Measurements from ENCODE around the gene ELK3. TPM values are rescaled to one million over a fixed set of nuclear protein-coding genes. Genes with fewer than 3 reads are reported as not detected.

The ELK3 gene
- polyA plus RNA-seq, 1 experiment, result 20.9 TPM

- H3K27me3 ChIP-seq (ENCODE audit: control insufficient read depth, insufficient read depth, low read length), result no peaks in the 10 kb centered on the region
- ChIA-PET POLR2A (no interaction called here), CTCF (interaction anchor here (1.0 kb wide), 1 partner anchor 69 kb away, joined by 4 read pairs; no protein-coding TSS in a partner anchor)
- no peak for DNase-seq (ENCODE audit: low read depth)
- H3K4me3 ChIP-seq (ENCODE audit: low read depth, low read length), result no peak overlapping the region
- TF ChIP-seq, protein P1, sequence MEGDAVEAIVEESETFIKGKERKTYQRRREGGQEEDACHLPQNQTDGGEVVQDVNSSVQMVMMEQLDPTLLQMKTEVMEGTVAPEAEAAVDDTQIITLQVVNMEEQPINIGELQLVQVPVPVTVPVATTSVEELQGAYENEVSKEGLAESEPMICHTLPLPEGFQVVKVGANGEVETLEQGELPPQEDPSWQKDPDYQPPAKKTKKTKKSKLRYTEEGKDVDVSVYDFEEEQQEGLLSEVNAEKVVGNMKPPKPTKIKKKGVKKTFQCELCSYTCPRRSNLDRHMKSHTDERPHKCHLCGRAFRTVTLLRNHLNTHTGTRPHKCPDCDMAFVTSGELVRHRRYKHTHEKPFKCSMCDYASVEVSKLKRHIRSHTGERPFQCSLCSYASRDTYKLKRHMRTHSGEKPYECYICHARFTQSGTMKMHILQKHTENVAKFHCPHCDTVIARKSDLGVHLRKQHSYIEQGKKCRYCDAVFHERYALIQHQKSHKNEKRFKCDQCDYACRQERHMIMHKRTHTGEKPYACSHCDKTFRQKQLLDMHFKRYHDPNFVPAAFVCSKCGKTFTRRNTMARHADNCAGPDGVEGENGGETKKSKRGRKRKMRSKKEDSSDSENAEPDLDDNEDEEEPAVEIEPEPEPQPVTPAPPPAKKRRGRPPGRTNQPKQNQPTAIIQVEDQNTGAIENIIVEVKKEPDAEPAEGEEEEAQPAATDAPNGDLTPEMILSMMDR (IDR thresholded peaks at IDR 0.05; ENCODE audit: insufficient read depth, low read depth, low read length), result no peak
- peaks cover 21% of the 10 kb centered on the region for H3K36me3 ChIP-seq (ENCODE audit: control insufficient read depth, insufficient read depth, low read length)
These were observed 50.7 kb downstream of the ELK3 start for GRCh38 chr12:96244826-96245225.

DNA sequence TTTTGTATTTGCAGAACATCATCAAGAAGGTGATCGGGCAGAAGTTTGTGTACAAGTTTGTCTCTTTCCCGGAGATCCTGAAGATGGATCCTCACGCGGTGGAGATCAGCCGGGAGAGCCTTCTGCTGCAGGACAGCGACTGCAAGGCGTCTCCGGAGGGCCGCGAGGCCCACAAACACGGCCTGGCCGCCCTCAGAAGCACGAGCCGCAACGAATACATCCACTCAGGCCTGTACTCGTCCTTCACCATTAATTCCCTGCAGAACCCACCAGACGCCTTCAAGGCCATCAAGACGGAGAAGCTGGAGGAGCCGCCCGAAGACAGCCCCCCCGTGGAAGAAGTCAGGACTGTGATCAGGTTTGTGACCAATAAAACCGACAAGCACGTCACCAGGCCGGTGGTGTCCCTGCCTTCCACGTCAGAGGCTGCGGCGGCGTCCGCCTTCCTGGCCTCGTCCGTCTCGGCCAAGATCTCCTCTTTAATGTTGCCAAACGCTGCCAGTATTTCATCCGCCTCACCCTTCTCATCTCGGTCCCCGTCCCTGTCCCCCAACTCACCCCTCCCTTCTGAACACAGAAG is 52.8 kb downstream of the ELK3 start:
- Histone ChIP-seq H3K27me3 (ENCODE audit: control insufficient read depth, insufficient read depth, low read length) (no peaks in the 10 kb centered on the region), H3K36me3 (ENCODE audit: control insufficient read depth, insufficient read depth, low read length) (peaks cover 22% of the 10 kb centered on the region), H3K4me3 (ENCODE audit: low read depth, low read length) (no peak overlapping the region)
- ChIA-PET POLR2A (no interaction called here), CTCF (no interaction called here)
- TF ChIP-seq, protein P1 (IDR thresholded peaks at IDR 0.05; ENCODE audit: insufficient read depth, low read depth, low read length), result no peak
- DNase-seq (ENCODE audit: low read depth), result no peak

DNA sequence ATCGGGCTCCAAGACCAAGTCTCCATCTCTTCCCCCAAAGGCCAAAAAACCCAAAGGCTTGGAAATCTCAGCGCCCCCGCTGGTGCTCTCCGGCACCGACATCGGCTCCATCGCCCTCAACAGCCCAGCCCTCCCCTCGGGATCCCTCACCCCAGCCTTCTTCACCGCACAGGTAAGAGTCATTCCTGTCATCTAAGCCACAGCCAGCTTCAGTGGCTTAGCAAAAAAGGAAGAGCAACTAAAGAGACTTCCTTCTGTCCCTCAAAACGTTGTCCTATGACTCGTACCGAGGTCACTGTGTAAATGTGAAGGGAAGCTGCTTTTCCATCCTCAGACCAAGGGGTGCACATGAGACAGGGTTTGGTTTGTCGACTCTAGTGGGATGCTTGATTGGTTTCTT is 53.4 kb downstream of the ELK3 start:
- ChIA-PET POLR2A (no interaction called here), CTCF (no interaction called here)
- H3K27me3 ChIP-seq (ENCODE audit: control insufficient read depth, insufficient read depth, low read length), result no peaks in the 10 kb centered on the region
- no peak overlapping the region for H3K4me3 ChIP-seq (ENCODE audit: low read depth, low read length)
- TF ChIP-seq, protein P1 (IDR thresholded peaks at IDR 0.05; ENCODE audit: insufficient read depth, low read depth, low read length), result no peak
- peaks cover 22% of the 10 kb centered on the region for H3K36me3 ChIP-seq (ENCODE audit: control insufficient read depth, insufficient read depth, low read length)
- DNase-seq (ENCODE audit: low read depth), result no peak

GRCh38 chr12:96248136-96248931 is 54.2 kb downstream of the ELK3 start:
- DNase-seq (ENCODE audit: low read depth), result no peak
- Histone ChIP-seq H3K36me3 (ENCODE audit: control insufficient read depth, insufficient read depth, low read length) (peaks cover 22% of the 10 kb centered on the region), H3K27me3 (ENCODE audit: control insufficient read depth, insufficient read depth, low read length) (no peaks in the 10 kb centered on the region), H3K4me3 (ENCODE audit: low read depth, low read length) (no peak overlapping the region)
- CTCF ChIA-PET, result interaction anchor here (0.6 kb wide), 1 partner anchor 665 kb away, joined by 3 read pairs; no protein-coding TSS in a partner anchor
- TF ChIP-seq, protein P1 (IDR thresholded peaks at IDR 0.05; ENCODE audit: insufficient read depth, low read depth, low read length), result no peak
- POLR2A ChIA-PET, result no interaction called here

DNA sequence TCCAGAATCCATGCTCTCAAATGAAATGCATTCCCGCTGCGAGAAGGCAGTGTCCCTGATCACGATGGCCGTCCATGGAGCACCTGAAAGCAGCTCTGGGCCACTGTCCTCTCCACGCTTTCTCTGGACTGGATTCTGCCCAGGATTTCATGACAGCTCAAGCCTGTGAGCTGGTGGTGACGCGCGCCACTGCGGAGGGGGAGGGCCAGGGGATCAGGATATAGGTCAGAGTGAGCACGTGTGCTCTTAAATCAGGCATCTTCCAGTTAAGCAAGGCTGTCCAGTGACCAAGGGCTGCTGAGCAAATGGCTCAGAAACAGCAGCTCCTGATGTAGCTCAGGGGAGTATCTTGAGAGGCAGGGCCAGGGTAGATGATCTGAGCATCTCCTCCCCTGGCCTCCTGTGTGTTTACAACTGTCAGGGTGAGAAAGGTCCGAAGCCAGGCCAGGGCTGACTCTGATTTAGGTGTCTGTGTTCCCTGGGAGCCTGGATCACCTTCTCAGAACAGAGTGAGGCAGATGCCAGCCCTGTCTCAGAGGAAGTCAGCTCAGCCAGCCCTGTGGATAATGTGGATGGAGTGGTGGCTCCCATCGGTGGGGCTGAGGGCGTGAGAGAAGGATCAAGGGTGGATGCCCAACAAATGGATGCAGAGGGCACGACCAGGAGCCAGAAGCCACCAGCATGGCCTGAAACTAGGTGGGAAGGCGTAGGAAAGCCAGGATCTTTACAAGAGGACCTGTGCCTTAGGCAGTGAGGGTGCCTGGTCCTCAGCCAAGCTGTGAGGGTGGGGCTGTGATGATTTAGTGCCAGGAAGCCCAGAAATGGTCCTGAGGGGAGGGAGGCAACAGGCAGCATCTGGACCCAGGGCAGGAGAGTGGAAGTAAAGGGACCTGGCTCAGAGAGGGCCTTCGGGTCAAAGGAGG is 55.3 kb downstream of the ELK3 start:
- peaks cover 22% of the 10 kb centered on the region for H3K36me3 ChIP-seq (ENCODE audit: control insufficient read depth, insufficient read depth, low read length)
- ChIA-PET CTCF (no interaction called here), POLR2A (no interaction called here)
- DNase-seq (ENCODE audit: low read depth), result no peak
- H3K4me3 ChIP-seq (ENCODE audit: low read depth, low read length), result no peak overlapping the region
- H3K27me3 ChIP-seq (ENCODE audit: control insufficient read depth, insufficient read depth, low read length), result no peaks in the 10 kb centered on the region
- TF ChIP-seq, protein P1 (IDR thresholded peaks at IDR 0.05; ENCODE audit: insufficient read depth, low read depth, low read length), result no peak

Measured in BJ (cell line).